ENCODE results near the gene MCRS1.

MCRS1 gene

GRCh38 chr12:49541911-49542505 lies 25.9 kb downstream of the MCRS1 start:
- Histone ChIP-seq H3F3A (ENCODE audit: control insufficient read depth, insufficient read depth) (peaks cover 6% of the 10 kb centered on the region), H3K36me3 (ENCODE audit: control insufficient read depth, low read length) (no peaks in the 10 kb centered on the region), H3K4me1 (ENCODE audit: control insufficient read depth, low read length) (peaks cover 59% of the 10 kb centered on the region), H3K4me3 (ENCODE audit: low read length) (no peak overlapping the region), H3K9me3 (ENCODE audit: control insufficient read depth, insufficient read depth, low read length) (no peaks in the 10 kb centered on the region), H3K9me2 (replicated peaks; ENCODE audit: control insufficient read depth, low read length) (no peaks in the 10 kb centered on the region), H3K27ac (ENCODE audit: low read depth, low read length) (no peak overlapping the region), H3K27me3 (ENCODE audit: control insufficient read depth, low read length) (peaks cover 10% of the 10 kb centered on the region), H4K20me1 (ENCODE audit: control insufficient read depth, insufficient read depth, low read depth, low read length) (no peaks in the 10 kb centered on the region), H3K4me2 (ENCODE audit: low read length) (no peak overlapping the region), H3K79me2 (ENCODE audit: control insufficient read depth, low read length) (no peaks in the 10 kb centered on the region)
- no peak for TF ChIP-seq CTCF (IDR thresholded peaks at IDR 0.05; ENCODE audit: low read depth, low read length, poor library complexity, severe bottlenecking)
- no peak for TF ChIP-seq EZH2phosphoT487 (IDR thresholded peaks at IDR 0.05; ENCODE audit: borderline replicate concordance, low read length)

- H3K9me3 ChIP-seq (ENCODE audit: control insufficient read depth, insufficient read depth, low read length), result no peaks in the 10 kb centered on the region
- no peaks in the 10 kb centered on the region for H3K36me3 ChIP-seq (ENCODE audit: control insufficient read depth, low read length)
- H3K27me3 ChIP-seq (ENCODE audit: control insufficient read depth, low read length), result peaks cover 10% of the 10 kb centered on the region
- peaks cover 66% of the 10 kb centered on the region for H3K4me1 ChIP-seq (ENCODE audit: control insufficient read depth, low read length)
- no peak overlapping the region for H3K27ac ChIP-seq (ENCODE audit: low read depth, low read length)
- H3K9me2 ChIP-seq (replicated peaks; ENCODE audit: control insufficient read depth, low read length), result no peaks in the 10 kb centered on the region
- H3K4me3 ChIP-seq (ENCODE audit: low read length), result no peak overlapping the region
- H3K4me2 ChIP-seq (ENCODE audit: low read length), result no peak overlapping the region
- TF ChIP-seq CTCF (IDR thresholded peaks at IDR 0.05; ENCODE audit: low read depth, low read length, poor library complexity, severe bottlenecking) (no peak), EZH2phosphoT487 (IDR thresholded peaks at IDR 0.05; ENCODE audit: borderline replicate concordance, low read length) (no peak)
- no peaks in the 10 kb centered on the region for H3K79me2 ChIP-seq (ENCODE audit: control insufficient read depth, low read length)
- peaks cover 12% of the 10 kb centered on the region for H3F3A ChIP-seq (ENCODE audit: control insufficient read depth, insufficient read depth)
- H4K20me1 ChIP-seq (ENCODE audit: control insufficient read depth, insufficient read depth, low read depth, low read length), result no peaks in the 10 kb centered on the region
These were observed 26.6 kb downstream of the MCRS1 start for GRCh38 chr12:49541140-49541861.

GRCh38 chr12:49540229-49541139 lies 27.5 kb downstream of the MCRS1 start:
- Histone ChIP-seq H3K27me3 (ENCODE audit: control insufficient read depth, low read length) (peaks cover 10% of the 10 kb centered on the region), H3K79me2 (ENCODE audit: control insufficient read depth, low read length) (no peaks in the 10 kb centered on the region), H3K36me3 (ENCODE audit: control insufficient read depth, low read length) (no peaks in the 10 kb centered on the region), H3K4me2 (ENCODE audit: low read length) (no peak overlapping the region), H3K4me1 (ENCODE audit: control insufficient read depth, low read length) (peaks cover 69% of the 10 kb centered on the region), H3K9me2 (replicated peaks; ENCODE audit: control insufficient read depth, low read length) (no peaks in the 10 kb centered on the region), H3F3A (ENCODE audit: control insufficient read depth, insufficient read depth) (peaks cover 21% of the 10 kb centered on the region), H3K4me3 (ENCODE audit: low read length) (no peak overlapping the region), H3K9me3 (ENCODE audit: control insufficient read depth, insufficient read depth, low read length) (no peaks in the 10 kb centered on the region), H3K27ac (ENCODE audit: low read depth, low read length) (no peak overlapping the region), H4K20me1 (ENCODE audit: control insufficient read depth, insufficient read depth, low read depth, low read length) (no peaks in the 10 kb centered on the region)
- TF ChIP-seq EZH2phosphoT487 (IDR thresholded peaks at IDR 0.05; ENCODE audit: borderline replicate concordance, low read length) (no peak), CTCF (IDR thresholded peaks at IDR 0.05; ENCODE audit: low read depth, low read length, poor library complexity, severe bottlenecking) (no peak)

All from DOHH2 (cell line).